ELR (cell line): ENCODE results near the gene NSFL1C.
"Not testable (repeated sequence)": the region's sequence is repeated elsewhere in the genome, so short reads cannot be mapped to it uniquely, and the experiment has no call there.

Experiments
- DNase-seq: peaks from one replicate; pipeline ENCODE4 v3.0.0-alpha.2; 2015; ENCODE audit warnings: low read depth

The NSFL1C gene

GRCh38 chr20:1423625-1424106 lies 43.0 kb downstream of the NSFL1C start:
- peak; percentile 55 for DNase-seq

DNA sequence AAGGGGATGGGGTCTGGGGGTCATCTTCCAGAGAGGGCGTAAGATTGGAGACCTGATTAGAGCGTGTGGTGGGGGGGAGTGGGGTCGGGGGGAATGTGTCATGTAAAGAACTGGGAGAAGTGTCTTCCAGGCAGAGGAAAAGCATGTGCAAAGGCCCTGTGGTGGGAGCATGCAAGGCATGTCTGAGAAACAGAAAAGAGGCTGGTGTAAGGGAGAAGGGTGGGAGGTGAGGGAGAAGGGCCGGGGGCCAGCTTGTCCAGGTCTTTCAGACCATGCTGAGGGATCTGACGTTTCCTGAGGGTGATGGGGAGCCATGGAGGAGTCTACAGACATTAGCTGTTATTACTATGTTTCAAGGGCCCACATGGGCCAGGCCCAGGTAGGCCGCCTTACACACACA lies 43.4 kb downstream of the NSFL1C start:
- no peak for DNase-seq

DNA sequence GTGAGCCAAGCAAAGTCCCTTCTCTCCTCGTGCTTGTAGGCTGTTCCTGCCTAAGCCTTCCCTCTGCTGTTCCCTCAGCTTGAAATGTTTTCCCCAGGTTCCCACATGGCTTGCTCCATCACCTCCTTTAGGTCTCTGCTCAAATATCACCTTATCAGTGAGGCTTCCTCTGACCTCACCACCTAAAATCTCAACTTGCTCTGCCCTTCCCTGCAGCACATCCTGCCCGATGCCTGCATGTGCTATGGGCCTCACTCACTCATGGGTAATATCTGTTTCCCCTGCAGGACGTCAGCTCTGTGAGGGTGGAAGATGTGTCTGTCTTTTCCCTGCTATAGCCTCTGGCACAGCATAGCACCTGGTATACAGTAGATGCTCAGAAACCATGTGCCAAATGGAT lies 43.9 kb downstream of the NSFL1C start:
- peak; percentile 39 for DNase-seq

- no peak for DNase-seq
Observed at GRCh38 chr20:1420066-1420465, 46.6 kb downstream of the NSFL1C start.

- DNase-seq = peak; percentile 93
Observed at GRCh38 chr20:1418350-1418749, 48.3 kb downstream of the NSFL1C start.

DNA sequence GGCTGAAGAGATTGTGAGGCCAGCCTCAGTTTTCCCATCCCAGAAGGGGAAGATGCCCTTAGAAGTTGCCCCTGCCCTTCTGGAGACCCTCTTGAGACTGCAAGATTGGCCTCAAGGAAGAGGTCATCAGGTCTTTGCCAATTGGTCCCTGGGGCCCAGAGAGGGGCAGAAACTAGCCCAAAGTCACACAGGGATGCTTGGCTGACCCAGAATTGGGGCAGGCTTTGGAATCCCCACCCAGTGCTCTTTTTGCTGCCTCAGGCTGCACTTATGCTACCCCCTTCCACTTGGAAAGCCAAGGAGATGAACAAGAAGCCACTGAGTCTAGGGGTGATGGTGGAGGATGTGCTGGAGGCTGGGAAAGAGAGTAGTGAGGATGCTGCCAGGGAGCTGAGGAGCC lies 48.9 kb downstream of the NSFL1C start:
- no peak for DNase-seq

DNA sequence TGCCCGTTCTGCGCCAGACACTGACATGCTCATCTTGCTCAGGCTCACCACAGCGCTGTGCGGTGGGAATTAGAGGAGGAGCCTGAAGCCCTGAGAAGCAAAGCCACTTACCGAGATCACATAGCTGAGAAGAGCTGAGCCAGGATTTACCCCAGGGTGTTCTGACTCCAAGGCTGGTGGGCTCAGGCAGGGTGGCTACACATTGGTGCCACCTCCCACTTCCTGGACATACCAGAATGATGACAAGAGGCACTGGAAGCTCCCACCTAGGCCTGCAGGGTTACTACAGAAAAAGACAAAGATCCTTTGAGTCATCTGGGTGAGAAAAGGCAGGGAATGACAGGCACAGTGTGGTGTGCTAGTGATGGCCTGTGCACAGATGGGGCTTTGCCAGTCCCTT lies 49.4 kb downstream of the NSFL1C start:
- peak; percentile 98 for DNase-seq

- DNase-seq = peak; percentile 100
Observed at GRCh38 chr20:1415667-1416468, 50.8 kb downstream of the NSFL1C start.

DNA sequence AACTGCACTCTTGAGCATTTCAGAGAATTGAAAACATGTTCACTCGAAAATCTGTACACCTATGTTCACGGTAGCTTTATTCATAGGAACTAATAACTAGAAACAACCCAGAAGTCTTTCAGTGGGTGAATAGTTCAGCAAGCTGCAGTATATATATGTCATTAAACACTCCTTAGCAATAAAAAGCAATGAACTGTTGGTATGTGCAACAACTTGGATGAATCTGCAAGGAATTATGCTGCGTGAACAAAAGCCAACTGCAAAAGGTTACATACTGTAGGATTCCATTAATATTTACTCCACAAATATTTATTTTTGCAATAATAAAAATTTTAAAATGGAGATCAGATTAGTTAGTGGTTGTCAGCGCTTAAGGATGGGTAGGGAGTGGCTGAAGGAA lies 51.7 kb downstream of the NSFL1C start:
- no peak for DNase-seq

DNA sequence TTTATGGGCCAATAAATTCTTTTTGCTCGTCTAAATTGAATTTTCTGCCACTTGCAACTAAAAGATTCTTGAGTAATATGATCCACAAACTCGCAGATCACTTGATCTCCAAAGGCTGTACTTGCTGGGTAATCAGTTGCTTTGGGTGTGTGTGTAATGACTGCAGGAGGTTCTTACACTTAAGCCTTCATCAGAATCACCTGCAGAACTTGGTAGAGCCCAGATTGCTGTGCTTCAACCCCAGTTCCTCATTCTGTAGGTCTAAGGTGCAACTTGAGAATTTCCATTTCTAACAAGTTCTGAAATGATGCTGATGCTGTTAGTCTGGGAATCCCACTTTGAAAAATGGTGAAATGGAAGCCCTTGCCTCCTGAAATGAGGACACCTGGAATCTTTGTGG lies 60.8 kb downstream of the NSFL1C start:
- DNase-seq = no peak

- DNase-seq = no peak
Observed at GRCh38 chr20:1403624-1404023, 63.0 kb downstream of the NSFL1C start.

GRCh38 chr20:1402149-1402548 lies 64.5 kb downstream of the NSFL1C start:
- peak; percentile 90 for DNase-seq

GRCh38 chr20:1401451-1401907 lies 65.2 kb downstream of the NSFL1C start:
- DNase-seq = peak; percentile 81

DNA sequence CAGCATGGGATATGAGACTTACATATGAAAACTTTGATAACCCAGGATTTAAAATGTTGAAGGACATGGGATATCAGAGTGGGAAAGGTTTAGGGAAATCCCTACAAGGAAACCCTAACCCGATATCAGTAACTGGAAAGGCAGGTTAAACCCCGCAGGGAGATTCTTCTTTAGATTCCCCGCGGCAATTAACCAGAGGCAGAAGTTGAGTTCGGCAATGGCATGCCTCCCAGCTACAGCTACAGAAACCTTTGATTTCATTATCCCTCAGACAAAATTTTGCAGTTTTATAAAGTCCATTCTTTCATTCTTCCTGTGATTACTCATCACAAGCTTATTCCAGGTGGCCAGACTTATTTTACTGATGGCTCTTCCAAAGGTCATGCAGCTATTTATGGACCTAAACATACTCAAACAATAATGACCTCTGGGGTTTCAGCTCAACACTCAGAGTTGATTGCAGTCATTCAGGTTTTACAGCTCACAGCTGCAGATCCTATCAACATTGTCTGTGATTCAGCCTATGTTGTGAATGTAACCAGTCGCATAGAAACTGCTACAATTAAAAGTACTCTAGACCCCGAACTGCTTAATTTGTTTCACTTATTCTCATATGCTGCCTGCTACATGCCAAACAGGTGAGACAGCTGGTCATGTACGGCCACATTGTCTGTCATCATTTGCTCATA lies 66.8 kb downstream of the NSFL1C start:
- peak; percentile 88 for DNase-seq

DNA sequence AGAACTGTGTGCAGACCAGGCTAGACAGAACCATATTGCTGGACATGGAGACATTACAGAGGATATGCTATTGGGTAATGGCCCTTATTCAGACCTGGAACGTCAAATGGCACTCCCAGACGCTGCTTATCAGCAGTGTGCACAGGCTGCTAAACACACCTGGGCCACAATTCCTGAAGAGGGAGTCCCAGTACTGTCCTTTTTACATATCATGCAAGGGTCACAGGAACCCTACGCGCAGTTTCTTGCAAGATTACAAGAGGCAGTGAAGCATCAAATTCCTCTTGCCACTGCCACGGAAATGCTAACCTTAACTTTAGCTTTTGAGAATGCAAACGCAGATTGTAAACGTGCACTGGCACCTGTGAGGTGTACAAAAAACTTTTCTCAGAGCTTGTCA lies 68.5 kb downstream of the NSFL1C start:
- not testable (repeated sequence) for DNase-seq

GRCh38 chr20:1397710-1398109 lies 68.9 kb downstream of the NSFL1C start:
- DNase-seq = no peak

- DNase-seq = no peak
Observed at GRCh38 chr20:1396702-1397101, 69.9 kb downstream of the NSFL1C start.

GRCh38 chr20:1396264-1396663 lies 70.4 kb downstream of the NSFL1C start:
- peak; percentile 46 for DNase-seq

GRCh38 chr20:1394686-1395085 lies 72.0 kb downstream of the NSFL1C start:
- no peak for DNase-seq

DNA sequence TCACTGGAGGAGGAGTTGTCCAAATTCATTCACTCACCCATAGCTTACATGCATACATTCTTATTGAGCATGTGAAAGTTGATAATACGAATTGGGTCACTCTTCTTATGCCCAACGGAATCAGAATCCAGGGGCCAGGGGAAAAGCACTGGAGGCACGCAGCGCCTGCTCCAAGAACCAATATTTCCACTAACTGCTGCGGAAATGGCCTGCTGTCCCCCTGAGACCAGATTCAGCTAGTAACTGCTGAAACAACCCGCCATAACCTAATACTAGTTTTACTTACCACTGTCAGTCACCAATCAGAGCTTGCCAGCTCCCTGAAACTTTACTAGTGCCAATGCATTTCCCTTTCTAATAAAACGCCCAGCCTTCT lies 73.2 kb downstream of the NSFL1C start:
- no peak for DNase-seq

DNA sequence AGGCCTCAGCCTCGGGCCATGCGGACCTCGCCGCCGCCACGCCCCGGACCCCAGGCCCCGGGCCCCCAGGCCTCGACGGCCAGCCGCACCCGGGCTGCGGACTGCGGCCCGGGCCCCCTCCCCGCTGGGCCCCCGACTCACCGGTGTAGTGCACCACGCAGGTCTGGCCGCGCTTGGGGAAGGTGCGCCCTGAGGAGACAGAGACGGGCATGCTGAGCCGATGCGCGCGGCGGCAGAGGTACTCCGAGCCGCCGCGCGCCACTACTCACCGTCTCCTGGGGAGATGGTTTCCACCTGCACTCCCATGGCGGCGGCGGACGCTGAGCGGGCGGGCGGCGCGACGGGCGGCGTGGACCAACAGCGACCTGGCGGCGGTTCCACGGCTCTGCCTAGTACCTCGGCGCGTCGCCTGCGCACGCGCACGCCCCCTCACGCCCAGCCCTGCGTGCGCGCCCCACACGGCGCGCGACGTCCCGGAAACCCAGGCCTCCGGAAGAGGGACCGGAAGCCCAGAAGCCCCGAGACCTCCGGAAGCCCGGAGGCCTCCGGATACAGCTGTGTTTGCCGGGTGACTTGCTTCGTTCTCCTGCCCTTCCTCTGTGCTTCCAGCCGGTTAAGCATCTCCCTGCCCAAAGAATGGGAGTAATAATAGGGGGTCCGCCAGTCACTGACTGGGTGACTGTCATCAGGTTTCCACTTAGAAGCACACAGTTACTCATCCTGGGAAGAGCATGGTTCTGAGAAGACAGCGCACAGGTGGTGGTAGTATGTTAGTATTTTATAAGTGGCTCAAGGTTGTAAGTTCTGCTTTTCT lies 73.7 kb downstream of the NSFL1C start, which contains the start of gene FKBP1A:
TSS of gene FKBP1A (minus strand) at position 362 of the 814 bp plus-strand sequence. CDS start at position 306, 56 bp downstream.
- DNase-seq = peak; percentile 93

DNA sequence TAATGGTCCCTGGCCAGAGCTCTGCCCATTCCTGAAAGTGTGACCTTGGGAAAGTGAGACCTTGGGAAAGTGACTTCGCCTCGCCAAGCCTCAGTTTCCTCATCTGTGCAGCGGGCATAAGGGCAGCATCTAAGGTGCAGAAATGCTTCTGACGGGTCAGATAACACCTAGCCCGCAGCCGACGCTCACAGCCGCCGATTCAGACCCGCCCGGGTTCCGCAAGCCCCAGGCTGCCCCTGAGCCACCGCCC lies 74.3 kb downstream of the NSFL1C start:
- DNase-seq = no peak
